Heart right ventricle (tissue), 16 donors: ENCODE data around the gene ERLEC1. TPM values are rescaled to one million over a fixed set of nuclear protein-coding genes. Genes with fewer than 3 reads are reported as not detected.

Source experiments
- ATAC-seq, 8 donors: fragments of 200-7000 bp; cut with Tn5 transposase; one replicate each; pipeline ENCODE4 v1.9.1; 2020; ENCODE audit warnings: mild to moderate bottlenecking in 8 of 8, moderate library complexity in 8 of 8, moderate number of reproducible peaks in 1 of 8
- DNase-seq, 2 donors: peaks; one replicate each; pipeline ENCODE4 v3.0.0-alpha.2; 2020
- H3K27ac ChIP-seq, 10 donors: fragments of 200-600 bp; sonication (generic) in 2 of 10; one replicate each; pipeline versions ENCODE4 v1.5.0 to v1.8.0; 2020 to 2022; ENCODE audit warnings: mild to moderate bottlenecking in 3 of 10
- H3K27me3 ChIP-seq, 7 donors: fragments of 200-600 bp; one replicate each; pipeline ENCODE4 v1.8.0; 2021 to 2022; ENCODE audit warnings: mild to moderate bottlenecking in 2 of 7
- H3K36me3 ChIP-seq, 9 donors: fragments of 200-600 bp; sonication (generic) in 1 of 9; one replicate each; pipeline versions ENCODE4 v1.5.0 to v1.8.0; 2020 to 2022; ENCODE audit warnings: mild to moderate bottlenecking in 2 of 9
- H3K4me1 ChIP-seq, 9 donors: fragments of 200-600 bp; sonication (generic) in 1 of 9; one replicate each; pipeline versions ENCODE4 v1.5.0 to v1.8.0; 2020 to 2022; ENCODE audit warnings: mild to moderate bottlenecking in 4 of 9
- H3K4me3 ChIP-seq, 10 donors: fragments of 200-600 bp; sonication (generic) in 2 of 10; one replicate each; pipeline versions ENCODE4 v1.5.0 to v1.8.0; 2020 to 2022; ENCODE audit warnings: mild to moderate bottlenecking in 7 of 10, moderate library complexity in 2 of 10
- H3K9me3 ChIP-seq, 11 donors: fragments of 200-600 bp in 10 of 11; sonication (generic) in 2 of 11; one replicate each; pipeline versions ENCODE4 v1.5.0 to v1.8.0; 2013 to 2022; ENCODE audit warnings: mild to moderate bottlenecking in 2 of 11, control low read depth in 1 of 11, moderate library complexity in 1 of 11
- WGBS, 2 donors: extraction: QIAGEN DNeasy Blood & Tissue Kit; methylation state at CpG; one replicate each; pipeline ENCODE4 v1.1.7; 2013; ENCODE audit warnings: inconsistent platforms in 1 of 2; 5-methylcytosine and 5-hydroxymethylcytosine counted together
- intact Hi-C, 10 donors: fragments of 100-400 bp; cut with DNase I; formaldehyde crosslinking; loops; one replicate each; pipeline versions ENCODE4 v1.11.1 to v1.14.2; 2022
- polyA plus RNA-seq, 2 donors: library from polyadenylated mRNA; stranded (reverse); fragments of 200-250 nt; gene quantifications; one replicate each; pipeline ENCODE4 v1.2.3, GENCODE V29; 2013
- total RNA-seq, 10 donors: library from RNA; stranded (reverse); fragmentation: NEBNext Ultra II Directional in 3 of 10; extraction: Animal tissue kit (Norgen Biotek cat#: 25700) in 3 of 10; gene quantifications; one replicate each; pipeline versions ENCODE4 v1.2.1 to v1.2.4, GENCODE V29; 2021 to 2023
- TF ChIP-seq, protein P1 (sequence below), 9 donors: fragments of 200-600 bp; sonication (generic) in 2 of 9; IDR thresholded peaks; one replicate each; pipeline versions ENCODE4 v1.5.0 to v1.8.0; 2021 to 2022; ENCODE audit warnings: antibody characterized with exemption in 9 of 9, mild to moderate bottlenecking in 5 of 9, moderate library complexity in 1 of 9
- donor health status: Arrhythmogenic right ventricular cardiomyopathy.
- donor health status: ischemic (EF 13 %, LVEDD 7.1; RV severe dilation, severe dysfunction).
- donor health status: healthy with polysubstance abuse.
- donor health status: DM: no; HTN: yes; CAD: no.
- donor health status: DM: no; HTN: no; CAD: no.
- donor health status: ischemic (EF 25% LVEDD 6.9; RV normal size, moderate dysfunction).
- donor health status: ischemic (EF 25% LVEDD 5.7; RV mildly dilated, moderate dysfunction).
- donor health status: healthy.
- donor health status: DM: yes; HTN: yes; CAD: no.
- donor health status: Ischemic cardiomyopathy.
- donor health status: ischemic (EF 35%, LVEDD 5.7; RV mildly dilated, moderate dysfunction).
- donor health status: nonischemic (EF 11% LVEDD 7.7; RV severe dilation, severe dysfunction).
- donor health status: DM: yes; HTN: yes; CAD: no.
- donor health status: PGD.
- donor health status: ischemic (EF 29% LVEDD 5.4; RV normal size, mild dysfunction).
- donor health status: nonischemic (EF 23%, LVEDD 6.1; RV moderate dilation, normal function).

ERLEC1 gene
- total and polyA plus RNA-seq, 12 donors, result 12.6 to 48.1 (median 37.0) TPM

DNA sequence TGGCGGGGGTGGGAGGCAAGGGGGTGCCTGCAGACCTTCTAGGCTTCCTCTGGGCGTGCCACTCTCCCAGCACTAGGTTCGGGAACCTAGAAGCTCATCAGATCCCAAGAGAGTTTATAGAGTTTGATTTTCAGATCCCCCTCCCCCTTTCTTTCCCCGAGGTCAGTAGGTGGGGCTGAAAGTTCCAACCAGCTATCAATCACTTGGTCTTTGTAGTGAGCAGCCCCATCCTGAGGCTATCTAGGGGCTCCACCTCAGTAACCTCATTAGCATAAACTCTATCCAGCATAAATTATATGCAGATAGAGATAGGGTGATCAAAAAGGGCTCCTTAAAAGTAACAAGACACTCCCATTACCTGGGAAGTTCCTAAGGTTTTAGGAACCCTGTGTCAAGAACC is 32.8 kb downstream of the ERLEC1 start:
- no peaks in the 10 kb centered on the region for H3K9me3 ChIP-seq
- TF ChIP-seq, protein P1, sequence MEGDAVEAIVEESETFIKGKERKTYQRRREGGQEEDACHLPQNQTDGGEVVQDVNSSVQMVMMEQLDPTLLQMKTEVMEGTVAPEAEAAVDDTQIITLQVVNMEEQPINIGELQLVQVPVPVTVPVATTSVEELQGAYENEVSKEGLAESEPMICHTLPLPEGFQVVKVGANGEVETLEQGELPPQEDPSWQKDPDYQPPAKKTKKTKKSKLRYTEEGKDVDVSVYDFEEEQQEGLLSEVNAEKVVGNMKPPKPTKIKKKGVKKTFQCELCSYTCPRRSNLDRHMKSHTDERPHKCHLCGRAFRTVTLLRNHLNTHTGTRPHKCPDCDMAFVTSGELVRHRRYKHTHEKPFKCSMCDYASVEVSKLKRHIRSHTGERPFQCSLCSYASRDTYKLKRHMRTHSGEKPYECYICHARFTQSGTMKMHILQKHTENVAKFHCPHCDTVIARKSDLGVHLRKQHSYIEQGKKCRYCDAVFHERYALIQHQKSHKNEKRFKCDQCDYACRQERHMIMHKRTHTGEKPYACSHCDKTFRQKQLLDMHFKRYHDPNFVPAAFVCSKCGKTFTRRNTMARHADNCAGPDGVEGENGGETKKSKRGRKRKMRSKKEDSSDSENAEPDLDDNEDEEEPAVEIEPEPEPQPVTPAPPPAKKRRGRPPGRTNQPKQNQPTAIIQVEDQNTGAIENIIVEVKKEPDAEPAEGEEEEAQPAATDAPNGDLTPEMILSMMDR (IDR thresholded peaks at IDR 0.05), result no peak
- H3K4me3 ChIP-seq, result no peak overlapping the region
- H3K4me1 ChIP-seq, result no peaks in the 10 kb centered on the region
- ATAC-seq, result no peak
- H3K27ac ChIP-seq, result no peak overlapping the region
- H3K27me3 ChIP-seq, result no peaks in the 10 kb centered on the region
- intact Hi-C loops, result no loop called here
- 87 to 90% methylated on average over 4 of the region's 4 CpGs for WGBS, 2 donors
- DNase-seq, result no peak
- peaks cover 0 to 69% (median 25%) of the 10 kb centered on the region in 9 donors for H3K36me3 ChIP-seq

DNA sequence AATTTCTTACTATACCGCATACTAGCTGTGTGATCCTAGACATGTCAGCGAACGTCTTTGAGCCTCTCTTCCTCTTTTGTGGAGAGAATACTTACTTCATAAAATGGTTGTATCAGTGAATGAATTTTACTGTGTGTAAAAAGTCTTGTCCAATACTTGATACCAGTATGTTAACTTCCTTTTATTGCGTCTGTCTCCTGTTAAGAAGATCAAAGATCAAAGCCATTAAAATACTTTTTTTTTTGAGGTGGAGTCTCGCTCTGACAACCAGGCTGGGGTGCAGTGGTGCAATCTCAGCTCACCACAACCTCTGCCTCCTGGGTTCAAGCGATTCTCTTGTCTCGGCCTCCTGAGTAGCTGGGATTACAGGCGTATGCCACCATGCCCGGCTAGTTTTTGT is 33.2 kb downstream of the ERLEC1 start:
- H3K9me3 ChIP-seq, result no peaks in the 10 kb centered on the region
- DNase-seq (no peak), ATAC-seq (no peak)
- no peaks in the 10 kb centered on the region for H3K27me3 ChIP-seq
- 94% methylated on average over 9 of the region's 9 CpGs for WGBS, 2 donors
- H3K4me3 ChIP-seq, result no peak overlapping the region
- H3K4me1 ChIP-seq, result no peaks in the 10 kb centered on the region
- no peak overlapping the region for H3K27ac ChIP-seq
- H3K36me3 ChIP-seq, result peaks cover 0 to 65% (median 21%) of the 10 kb centered on the region in 9 donors
- intact Hi-C loops, result no loop called here
- TF ChIP-seq, protein P1 (IDR thresholded peaks at IDR 0.05), result no peak

DNA sequence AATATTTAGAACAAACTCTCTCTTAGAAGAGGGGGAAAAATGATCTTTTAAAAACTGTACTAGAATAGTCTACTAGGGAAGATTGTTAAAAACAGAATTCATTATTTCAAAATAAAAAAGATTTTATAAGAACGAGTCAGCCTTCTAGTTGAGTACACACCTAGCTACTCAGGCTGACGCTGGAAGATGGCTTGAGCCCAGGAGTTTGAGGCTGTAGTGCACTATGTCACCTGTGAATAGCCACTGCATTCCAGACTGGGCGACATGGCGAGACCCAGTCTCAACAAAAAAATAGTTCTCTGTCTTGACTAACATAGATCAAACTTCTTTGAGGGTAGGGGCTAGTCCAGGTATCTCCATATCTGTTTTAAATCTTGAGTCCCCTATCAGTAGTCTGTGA is 33.9 kb downstream of the ERLEC1 start:
- peak in 1 of 8 donors; percentile 24 for ATAC-seq
- Histone ChIP-seq H3K9me3 (no peaks in the 10 kb centered on the region), H3K36me3 (peaks cover 0 to 58% (median 18%) of the 10 kb centered on the region in 9 donors)

DNA sequence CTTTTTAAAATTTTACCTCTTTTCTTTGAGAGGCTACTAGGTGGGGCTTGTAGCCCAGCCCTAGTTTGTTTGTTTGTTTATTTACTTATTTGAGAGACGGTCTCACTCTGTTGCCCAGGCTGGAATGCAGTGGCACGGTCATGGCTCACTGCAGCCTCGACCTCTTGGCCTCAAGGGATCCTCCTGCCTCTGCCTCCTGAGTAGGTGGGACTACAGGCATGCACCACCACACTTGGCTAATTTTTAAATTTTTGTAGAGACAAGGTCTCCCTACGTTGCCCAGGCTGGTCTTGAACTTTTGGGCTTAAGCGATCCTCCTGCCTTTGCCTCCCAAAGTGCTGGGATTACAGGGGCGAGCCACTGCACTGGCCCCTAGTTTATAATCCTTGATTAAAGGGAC is 35.0 kb downstream of the ERLEC1 start:
- intact Hi-C loops, result no loop called here
- WGBS, 2 donors, result 88 to 92% methylated on average over 6 of the region's 6 CpGs
- Histone ChIP-seq H3K4me3 (no peak overlapping the region), H3K27ac (no peak overlapping the region), H3K9me3 (no peaks in the 10 kb centered on the region), H3K36me3 (peaks cover 0 to 48% (median 11%) of the 10 kb centered on the region in 9 donors), H3K4me1 (peaks cover 0 to 12% (median 9%) of the 10 kb centered on the region in 9 donors), H3K27me3 (no peaks in the 10 kb centered on the region)
- no peak for DNase-seq
- ATAC-seq, result no peak
- TF ChIP-seq, protein P1 (IDR thresholded peaks at IDR 0.05), result no peak

More for the DNA sequence above, 33.9 kb downstream of the ERLEC1 start:
- H3K27ac ChIP-seq, result no peak overlapping the region
- intact Hi-C loops, result no loop called here
- TF ChIP-seq, protein P1 (IDR thresholded peaks at IDR 0.05), result no peak
- 93 to 95% methylated on average over 4 of the region's 4 CpGs for WGBS, 2 donors
- no peak overlapping the region for H3K4me3 ChIP-seq
- H3K27me3 ChIP-seq, result no peaks in the 10 kb centered on the region
- no peak for DNase-seq
- H3K4me1 ChIP-seq, result peaks cover 0 to under 1% (median 0%) of the 10 kb centered on the region in 9 donors
